Esophagus squamous epithelium (tissue), 4 donors: ENCODE data around the gene DES.

Experiments used
- CTCF ChIP-seq, 6 experiments: fragments of 450-650 bp in 4 of 6; fragments of 200-600 bp in 2 of 6; sonication (generic) in 2 of 6; IDR thresholded peaks; one replicate each; pipeline ENCODE4 v1.5.1; 2016 to 2019; ENCODE audit warnings: antibody characterized with exemption in 6 of 6, mild to moderate bottlenecking in 4 of 6, moderate library complexity in 4 of 6
- POLR2A ChIP-seq, 4 donors: fragments of 450-650 bp; IDR thresholded peaks; one replicate each; pipeline ENCODE4 v1.6.1; 2017; ENCODE audit warnings: antibody characterized with exemption in 4 of 4, mild to moderate bottlenecking in 4 of 4, moderate library complexity in 3 of 4

- TF ChIP-seq CTCF (IDR thresholded peaks at IDR 0.05) (peak; percentile 57 to 84 (median 78)), POLR2A (IDR thresholded peaks at IDR 0.05) (no peak)
Measured at GRCh38 chr2:219475697-219476651, 57.8 kb downstream of the DES start.
